ENCODE results near the gene HDAC8.

GRCh38 chrX:72487661-72488060 is 85.0 kb downstream of the HDAC8 start:
- TF ChIP-seq CTCF (IDR thresholded peaks at IDR 0.05) (no peak), POLR2AphosphoS5 (IDR thresholded peaks at IDR 0.05; ENCODE audit: low read depth, low read length) (no peak), REST (IDR thresholded peaks at IDR 0.05; ENCODE audit: insufficient read depth in 1 of 2, low read depth in 2 of 2, low read length in 1 of 2) (no peak), SIN3A (IDR thresholded peaks at IDR 0.05; ENCODE audit: borderline replicate concordance, insufficient read depth, low read depth, low read length) (no peak), TCF7L2 (IDR thresholded peaks at IDR 0.05; ENCODE audit: low read depth, low read length) (no peak)
